Activated T-cell treated with anti-CD3 and anti-CD28 coated beads, Interleukin-2, amount 50 U/mL, for 4 hours (primary cell): Measurements from ENCODE around the gene DCXR. TPM values are rescaled to one million over a fixed set of nuclear protein-coding genes. Genes with fewer than 3 reads are reported as not detected.

ENCODE experiments used
- ATAC-seq, 2 donors: fragments of 200-7000 bp; cut with Tn5 transposase; one replicate each; pipeline ENCODE4 v1.10.0; 2021
- DNase-seq: peaks from one replicate; pipeline ENCODE4 v3.0.0-alpha.2; 2020
- H3K27me3 Mint-ChIP-seq: one replicate; pipeline ENCODE4 v1.8.0; 2021; ENCODE audit warnings: low read depth, mixed read lengths
- H3K36me3 Mint-ChIP-seq: one replicate; pipeline ENCODE4 v1.8.0; 2022; ENCODE audit warnings: mixed read lengths; ENCODE audit not compliant: insufficient read depth
- H3K4me1 Mint-ChIP-seq: one replicate; pipeline ENCODE4 v1.8.0; 2021; ENCODE audit warnings: low read depth, mixed read lengths
- H3K4me3 Mint-ChIP-seq: one replicate; pipeline ENCODE4 v1.8.0; 2021; ENCODE audit warnings: mild to moderate bottlenecking, moderate library complexity, mixed read lengths
- H3K9me3 Mint-ChIP-seq: one replicate; pipeline ENCODE4 v1.8.0; 2021; ENCODE audit warnings: mixed read lengths
- total RNA-seq, 3 donors: library from RNA; stranded (reverse); gene quantifications; one replicate each; pipeline ENCODE4 v1.2.1, GENCODE V29; 2021

DCXR gene
- total RNA-seq, 3 donors from 2014 or later: 74.2 to 88.6 (median 76.9) TPM

- Mint-ChIP-seq H3K36me3 (peaks cover 8% of the 10 kb centered on the region), H3K27me3 (no peaks in the 10 kb centered on the region), H3K4me3 (peak overlapping the region; percentile 83), H3K4me1 (peaks cover 21% of the 10 kb centered on the region), H3K9me3 (no peaks in the 10 kb centered on the region)
- DNase-seq (peak; percentile 72), ATAC-seq (peak; percentile 75 to 82)
These were observed 6.8 kb downstream of the DCXR start for GRCh38 chr17:82030470-82031302.

GRCh38 chr17:82029990-82030469 is 7.5 kb downstream of the DCXR start:
- no peaks in the 10 kb centered on the region for H3K27me3 Mint-ChIP-seq
- no peak for ATAC-seq
- H3K4me3 Mint-ChIP-seq: no peak overlapping the region

GRCh38 chr17:82029391-82029790 is 8.1 kb downstream of the DCXR start:
- DNase-seq: no peak

More at GRCh38 chr17:82029990-82030469, 7.5 kb downstream of the DCXR start:
- peaks cover 2% of the 10 kb centered on the region for H3K36me3 Mint-ChIP-seq
- peaks cover 14% of the 10 kb centered on the region for H3K4me1 Mint-ChIP-seq
- DNase-seq: no peak
- H3K9me3 Mint-ChIP-seq: no peaks in the 10 kb centered on the region

GRCh38 chr17:82028966-82029365 is 8.5 kb downstream of the DCXR start:
- Mint-ChIP-seq H3K36me3 (no peaks in the 10 kb centered on the region), H3K4me1 (peaks cover 17% of the 10 kb centered on the region), H3K27me3 (no peaks in the 10 kb centered on the region), H3K4me3 (no peak overlapping the region), H3K9me3 (no peaks in the 10 kb centered on the region)
- ATAC-seq (no peak), DNase-seq (no peak)

More at GRCh38 chr17:82029391-82029790, 8.1 kb downstream of the DCXR start:
- no peak for ATAC-seq
- H3K9me3 Mint-ChIP-seq: no peaks in the 10 kb centered on the region
- no peaks in the 10 kb centered on the region for H3K27me3 Mint-ChIP-seq
- peak overlapping the region; percentile 64 for H3K4me3 Mint-ChIP-seq
- no peaks in the 10 kb centered on the region for H3K36me3 Mint-ChIP-seq
- H3K4me1 Mint-ChIP-seq: peaks cover 14% of the 10 kb centered on the region

- no peak overlapping the region for H3K4me3 Mint-ChIP-seq
- H3K27me3 Mint-ChIP-seq: no peaks in the 10 kb centered on the region
- H3K9me3 Mint-ChIP-seq: no peaks in the 10 kb centered on the region
- peaks cover 20% of the 10 kb centered on the region for H3K4me1 Mint-ChIP-seq
- DNase-seq (no peak), ATAC-seq (no peak)
- H3K36me3 Mint-ChIP-seq: no peaks in the 10 kb centered on the region
These were observed 9.3 kb downstream of the DCXR start for GRCh38 chr17:82028246-82028645.

GRCh38 chr17:82025401-82026107 is 11.9 kb downstream of the DCXR start:
- no peak for DNase-seq
- Mint-ChIP-seq H3K27me3 (no peaks in the 10 kb centered on the region), H3K4me3 (no peak overlapping the region), H3K4me1 (peaks cover 28% of the 10 kb centered on the region), H3K36me3 (no peaks in the 10 kb centered on the region), H3K9me3 (no peaks in the 10 kb centered on the region)
- no peak for ATAC-seq

- H3K4me1 Mint-ChIP-seq: peaks cover 26% of the 10 kb centered on the region
- H3K4me3 Mint-ChIP-seq: no peak overlapping the region
- no peak for DNase-seq
- H3K9me3 Mint-ChIP-seq: no peaks in the 10 kb centered on the region
- H3K27me3 Mint-ChIP-seq: no peaks in the 10 kb centered on the region
- no peak for ATAC-seq
- H3K36me3 Mint-ChIP-seq: no peaks in the 10 kb centered on the region
These were observed 12.6 kb downstream of the DCXR start for GRCh38 chr17:82024859-82025258.

GRCh38 chr17:82023447-82024241 is 13.9 kb downstream of the DCXR start:
- no peaks in the 10 kb centered on the region for H3K9me3 Mint-ChIP-seq
- ATAC-seq (peak; percentile 1), DNase-seq (no peak)
- H3K36me3 Mint-ChIP-seq: no peaks in the 10 kb centered on the region
- peak overlapping the region; percentile 78 for H3K4me3 Mint-ChIP-seq
- H3K4me1 Mint-ChIP-seq: peaks cover 20% of the 10 kb centered on the region
- no peaks in the 10 kb centered on the region for H3K27me3 Mint-ChIP-seq

GRCh38 chr17:82022981-82023446 is 14.5 kb downstream of the DCXR start, which contains the start of gene LRRC45:
LRRC45 (plus strand) TSS chr17:82023305; CDS start chr17:82023644, 339 bp downstream.
- no peaks in the 10 kb centered on the region for H3K9me3 Mint-ChIP-seq
- H3K36me3 Mint-ChIP-seq: no peaks in the 10 kb centered on the region
- peak within 1 kb of the TSS; percentile 88 for H3K4me3 Mint-ChIP-seq
- ATAC-seq (peak; percentile 94 to 95), DNase-seq (peak; percentile 100)
- H3K27me3 Mint-ChIP-seq: no peaks in the 10 kb centered on the region
- peaks cover 20% of the 10 kb centered on the region for H3K4me1 Mint-ChIP-seq

GRCh38 chr17:82022310-82022980 is 15.1 kb downstream of the DCXR start, which contains the start of gene CENPX:
CENPX (minus strand) TSS chr17:82022878; CDS start chr17:82022861, 17 bp downstream.
- ATAC-seq (peak; percentile 3), DNase-seq (no peak)
- no peaks in the 10 kb centered on the region for H3K9me3 Mint-ChIP-seq
- peaks cover 20% of the 10 kb centered on the region for H3K4me1 Mint-ChIP-seq
- H3K36me3 Mint-ChIP-seq: no peaks in the 10 kb centered on the region
- peak within 1 kb of the TSS; percentile 88 for H3K4me3 Mint-ChIP-seq
- H3K27me3 Mint-ChIP-seq: no peaks in the 10 kb centered on the region

GRCh38 chr17:82021900-82022309 is 15.6 kb downstream of the DCXR start:
- H3K27me3 Mint-ChIP-seq: no peaks in the 10 kb centered on the region
- peaks cover 17% of the 10 kb centered on the region for H3K4me1 Mint-ChIP-seq
- ATAC-seq: no peak
- no peaks in the 10 kb centered on the region for H3K9me3 Mint-ChIP-seq
- peak overlapping the region; percentile 88 for H3K4me3 Mint-ChIP-seq
- DNase-seq: no peak
- no peaks in the 10 kb centered on the region for H3K36me3 Mint-ChIP-seq

- peaks cover 17% of the 10 kb centered on the region for H3K4me1 Mint-ChIP-seq
- ATAC-seq: no peak
- H3K4me3 Mint-ChIP-seq: peak overlapping the region; percentile 88
- H3K27me3 Mint-ChIP-seq: no peaks in the 10 kb centered on the region
- no peaks in the 10 kb centered on the region for H3K9me3 Mint-ChIP-seq
- H3K36me3 Mint-ChIP-seq: no peaks in the 10 kb centered on the region
- DNase-seq: peak; percentile 56
These were observed 16.2 kb downstream of the DCXR start for GRCh38 chr17:82021107-82021899.
